Adrenal gland (tissue), 5 donors: ENCODE results near the gene FAH.

ENCODE experiments used
- CTCF ChIP-seq, 6 experiments: fragments of 450-650 bp in 4 of 6; fragments of 200-600 bp in 2 of 6; sonication (generic) in 1 of 6; IDR thresholded peaks; 1 replicate in 5 of 6; 2 replicates in 1 of 6; pipeline versions ENCODE4 v1.5.1 to v1.8.0; 2016 to 2021; ENCODE audit warnings: antibody characterized with exemption in 6 of 6, mild to moderate bottlenecking in 2 of 6, moderate library complexity in 1 of 6
- POLR2A ChIP-seq, 2 donors: fragments of 450-650 bp; IDR thresholded peaks; one replicate each; pipeline ENCODE4 v1.6.1; 2017; ENCODE audit warnings: antibody characterized with exemption in 2 of 2, mild to moderate bottlenecking in 2 of 2, moderate library complexity in 1 of 2
- donor health status: DM: no; HTN: no; CAD: no.

- TF ChIP-seq POLR2A (IDR thresholded peaks at IDR 0.05) (no peak), CTCF (IDR thresholded peaks at IDR 0.05) (no peak)
Measured at GRCh38 chr15:80154336-80154735, 1.5 kb downstream of the FAH start.
